Activated CD8-positive, alpha-beta memory T cell treated with anti-CD3 and anti-CD28 coated beads, Interleukin-2, amount 50 U/mL, for 1 hour (primary cell): ENCODE results near the gene TBC1D19.
"Not testable (repeated sequence)": the region's sequence is repeated elsewhere in the genome, so short reads cannot be mapped to it uniquely, and the experiment has no call there.

Source experiments
- DNase-seq: peaks from one replicate; pipeline ENCODE4 v3.0.0-alpha.2; 2020; ENCODE audit errors: extremely low read depth

TBC1D19 gene, protein sequence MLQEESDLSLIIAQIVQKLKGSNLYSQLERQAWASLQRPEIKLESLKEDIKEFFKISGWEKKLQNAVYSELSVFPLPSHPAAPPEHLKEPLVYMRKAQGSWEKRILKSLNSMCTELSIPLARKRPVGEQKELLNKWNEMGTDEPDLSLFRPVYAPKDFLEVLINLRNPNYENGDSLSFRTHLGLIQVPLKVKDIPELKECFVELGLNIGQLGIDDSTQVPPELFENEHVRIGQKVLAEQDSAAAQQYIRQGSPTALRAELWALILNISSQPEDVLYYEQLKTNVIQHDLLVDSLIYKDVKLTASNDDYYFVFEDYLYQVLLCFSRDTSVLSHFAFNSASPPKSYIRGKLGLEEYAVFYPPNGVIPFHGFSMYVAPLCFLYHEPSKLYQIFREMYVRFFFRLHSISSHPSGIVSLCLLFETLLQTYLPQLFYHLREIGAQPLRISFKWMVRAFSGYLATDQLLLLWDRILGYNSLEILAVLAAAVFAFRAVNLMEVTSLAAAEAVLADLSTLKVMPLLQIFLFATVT

GRCh38 chr4:26583865-26584652 lies at the start of gene TBC1D19:
TBC1D19 (plus strand) TSS chr4:26584084; CDS start chr4:26584194, 110 bp downstream.
- DNase-seq, result peak; percentile 63

- DNase-seq, result no peak
Measured at GRCh38 chr4:26542991-26543390, 40.9 kb upstream of the TBC1D19 start.

GRCh38 chr4:26544421-26544820 lies 39.5 kb upstream of the TBC1D19 start:
- DNase-seq, result no peak

- DNase-seq, result not testable (repeated sequence)
Measured at GRCh38 chr4:26548379-26548778, 35.5 kb upstream of the TBC1D19 start.

DNA sequence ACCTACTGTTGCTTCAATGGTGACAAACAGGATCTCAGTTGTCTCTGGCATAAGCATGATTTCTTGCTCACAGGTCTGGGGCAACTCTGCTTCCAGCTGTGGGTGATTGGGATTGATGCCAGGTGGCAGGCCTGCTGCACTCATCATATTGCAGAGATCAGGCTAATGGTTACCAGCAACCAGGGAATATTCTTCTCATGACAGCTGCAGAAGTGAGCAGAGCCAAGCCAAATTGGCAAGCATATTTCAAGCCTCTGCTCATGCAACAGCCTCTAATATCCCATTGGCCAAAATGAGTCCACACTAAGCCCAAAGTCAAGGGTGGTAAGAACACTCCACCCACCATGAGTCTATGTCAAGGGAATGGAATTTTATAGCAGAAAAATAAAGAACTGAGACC lies 26.7 kb upstream of the TBC1D19 start:
- no peak for DNase-seq

GRCh38 chr4:26558166-26558895 lies 25.6 kb upstream of the TBC1D19 start:
- no peak for DNase-seq

GRCh38 chr4:26566133-26566532 lies 17.8 kb upstream of the TBC1D19 start:
- DNase-seq, result no peak

GRCh38 chr4:26568446-26568994 lies 15.4 kb upstream of the TBC1D19 start:
- no peak for DNase-seq

- DNase-seq, result no peak
Measured at GRCh38 chr4:26570596-26570995, 13.3 kb upstream of the TBC1D19 start.

- DNase-seq, result no peak
Measured at GRCh38 chr4:26573389-26573794, 10.5 kb upstream of the TBC1D19 start.

GRCh38 chr4:26574563-26574962 lies 9.3 kb upstream of the TBC1D19 start:
- DNase-seq, result no peak

DNA sequence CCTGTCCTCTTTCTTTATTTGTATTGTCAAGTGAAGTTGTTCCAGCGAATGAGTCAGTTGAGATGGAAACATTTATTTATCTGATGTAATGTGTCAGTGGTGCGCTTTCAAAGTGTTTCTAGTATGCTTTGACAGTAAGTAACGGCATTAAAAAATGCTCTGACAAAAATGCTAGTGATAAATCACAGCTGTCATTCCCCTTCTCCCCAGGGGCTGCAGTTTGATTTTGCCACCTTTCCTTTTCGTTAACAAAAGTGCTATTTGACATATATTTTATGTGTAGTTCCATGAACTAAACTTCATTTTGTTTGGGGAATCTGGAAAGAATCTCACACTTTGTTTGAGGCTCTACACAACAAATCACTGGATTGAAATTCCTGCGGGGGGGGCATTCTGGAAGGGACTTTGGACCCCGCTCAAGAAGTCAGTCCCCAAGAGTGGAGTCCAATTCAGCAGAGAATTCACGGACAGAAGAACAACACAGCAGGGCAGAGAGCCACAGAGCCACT lies 7.6 kb upstream of the TBC1D19 start:
- DNase-seq, result no peak

GRCh38 chr4:26577066-26577465 lies 6.8 kb upstream of the TBC1D19 start:
- DNase-seq, result no peak

DNA sequence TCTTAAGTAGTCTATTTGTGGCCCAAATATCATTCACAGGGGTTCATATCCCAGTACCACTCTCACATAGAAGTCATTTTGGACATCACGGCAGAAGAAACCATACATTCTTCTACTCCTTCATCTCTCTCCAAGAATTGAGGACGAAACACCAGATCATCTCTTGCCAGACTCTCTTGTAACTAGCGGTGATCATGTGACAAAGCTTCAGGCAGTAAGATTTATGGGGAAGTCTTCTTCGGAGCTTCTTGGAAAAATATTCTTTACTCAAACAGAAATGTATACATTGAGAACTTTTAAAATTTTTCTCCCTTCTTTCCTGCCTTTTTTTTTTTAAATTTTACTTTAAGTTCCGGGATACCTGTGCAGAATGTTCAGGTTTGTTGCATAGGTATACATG lies 4.7 kb upstream of the TBC1D19 start:
- no peak for DNase-seq

DNA sequence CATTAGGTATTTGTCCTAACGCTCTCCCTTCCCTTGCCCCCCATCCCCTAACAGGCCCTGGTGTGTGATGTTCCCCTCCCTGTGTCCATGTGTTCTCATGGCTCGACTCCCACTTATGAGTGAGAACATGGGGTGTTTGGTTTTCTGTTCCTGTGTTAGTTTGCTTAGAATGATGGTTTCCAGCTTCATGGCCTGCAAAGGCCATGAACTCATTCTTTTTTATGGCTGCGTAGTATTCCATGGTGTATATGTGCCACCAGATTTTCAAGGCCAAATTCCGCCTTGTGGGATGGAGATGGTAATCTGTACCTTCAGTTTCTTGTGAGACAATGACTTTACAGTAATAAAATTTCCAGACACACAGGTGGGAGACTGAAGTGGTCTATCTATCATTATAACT lies 2.5 kb upstream of the TBC1D19 start:
- DNase-seq, result not testable (repeated sequence)

GRCh38 chr4:26583538-26583864 lies 383 bp upstream of the TBC1D19 start:
- DNase-seq, result no peak

- no peak for DNase-seq
Measured at GRCh38 chr4:26584725-26585124, 841 bp downstream of the TBC1D19 start.

GRCh38 chr4:26589705-26590104 lies 5.8 kb downstream of the TBC1D19 start:
- DNase-seq, result no peak

GRCh38 chr4:26590639-26591038 lies 6.8 kb downstream of the TBC1D19 start:
- DNase-seq, result no peak

- not testable (repeated sequence) for DNase-seq
Measured at GRCh38 chr4:26593557-26593956, 9.7 kb downstream of the TBC1D19 start.

GRCh38 chr4:26594371-26594770 lies 10.5 kb downstream of the TBC1D19 start:
- DNase-seq, result no peak

DNA sequence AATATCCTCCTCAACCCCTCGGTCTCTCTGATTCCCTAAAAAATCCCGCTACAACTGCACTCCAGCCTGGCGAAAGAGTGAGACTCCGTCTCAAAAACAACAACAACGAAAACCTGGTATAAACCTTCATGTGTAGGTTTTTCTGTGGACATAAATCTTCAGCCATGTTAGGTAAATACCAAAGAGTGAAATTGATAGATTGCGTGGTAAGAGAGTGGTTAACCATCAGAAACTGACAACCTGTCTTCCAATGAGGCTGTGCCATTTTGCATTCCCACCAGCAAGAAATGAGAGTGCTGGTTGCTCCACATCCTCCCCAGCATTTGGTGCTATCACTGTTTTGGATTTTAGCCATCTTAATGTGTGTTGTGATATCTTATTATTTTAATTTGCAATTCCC lies 10.9 kb downstream of the TBC1D19 start:
- DNase-seq, result no peak
